ENCODE measurements around the gene RET. TPM values are rescaled to one million over a fixed set of nuclear protein-coding genes. Genes with fewer than 3 reads are reported as not detected.
A peak's percentile ranks its signal among the peaks of the same experiment; 100 is the strongest.

RET gene
- total and polyA plus RNA-seq, 2 of the 8 experiments (the other 6 are each of a cell fraction or from before 2014, with no cell fraction given) = 6.7 to 8.4 TPM

DNA sequence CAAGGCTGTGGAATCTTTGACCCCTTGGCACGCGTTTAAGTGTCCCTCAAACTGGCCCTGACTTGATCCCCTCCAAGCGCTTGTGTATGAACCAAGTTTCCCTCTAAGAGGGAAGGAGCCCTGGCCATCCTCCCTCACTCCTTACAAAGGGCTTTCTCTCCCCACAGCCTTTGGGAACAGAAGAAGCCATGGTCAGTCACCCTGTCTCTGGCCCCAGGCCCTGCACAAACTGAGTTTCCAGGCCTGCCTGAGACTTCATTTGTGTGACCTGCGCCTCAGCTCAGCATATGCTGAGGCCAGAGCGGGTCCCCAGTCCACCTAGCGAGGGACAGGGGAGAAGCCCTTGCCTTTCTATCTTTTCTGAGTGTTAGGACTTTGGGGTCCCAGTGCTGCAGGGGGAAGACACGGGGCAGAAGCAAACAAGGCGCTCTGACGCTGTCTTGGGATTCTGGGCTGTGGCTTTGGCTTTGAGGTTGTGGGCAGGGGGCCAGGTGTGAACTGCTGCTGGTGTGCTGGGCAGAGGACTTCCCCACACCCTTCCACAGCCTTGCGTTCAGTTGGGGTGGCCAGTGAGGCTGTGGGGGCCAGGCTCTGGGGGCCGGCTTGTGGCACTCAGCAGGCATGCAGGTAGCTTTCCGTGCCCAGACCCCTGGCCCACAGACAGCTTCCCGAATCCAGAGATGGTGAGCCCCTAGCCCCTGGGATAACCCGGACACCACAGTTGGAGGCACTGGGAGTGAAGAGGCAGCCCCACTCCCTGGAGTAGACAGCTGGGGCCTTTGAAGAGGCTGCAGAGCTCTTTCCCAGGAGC, 1.5 kb downstream of the RET start:
- Histone ChIP-seq H3K27ac (ENCODE audit: low read depth, low read length) (no peak overlapping the region), H3K9ac (replicated peaks in 1 of 4; ENCODE audit: extremely low read depth in 1 of 4, low read depth in 3 of 4, low read length in 3 of 4) (no peak overlapping the region), H2BK20ac (ENCODE audit: low read length) (no peak overlapping the region), H3K27me3 (replicated peaks in 1 of 4; ENCODE audit: control insufficient read depth in 3 of 4, extremely low read depth in 1 of 4, insufficient read depth in 3 of 4, low read length in 3 of 4) (peaks cover 12 to 37% (median 30%) of the 10 kb centered on the region in 4 experiments), H3K4me1 (replicated peaks in 1 of 4; ENCODE audit: control insufficient read depth in 3 of 4, insufficient read depth in 4 of 4, low read length in 3 of 4) (peaks cover 0 to 10% (median 3%) of the 10 kb centered on the region in 4 experiments; a peak in 3 of 7 replicates), H3K9me3 (ENCODE audit: insufficient read depth in 2 of 2, low read depth in 1 of 2, low read length in 1 of 2) (no peaks in the 10 kb centered on the region), H2AFZ (ENCODE audit: low read length) (no peak overlapping the region), H3K79me1 (ENCODE audit: low read depth, low read length) (peaks cover 2% of the 10 kb centered on the region; the same call in 1 of the 2 replicates), H4K20me1 (replicated peaks in 1 of 2; ENCODE audit: control insufficient read depth in 1 of 2, insufficient read depth in 2 of 2, low read length in 2 of 2) (peaks cover 7 to 10% of the 10 kb centered on the region in 2 experiments), H3K23me2 (ENCODE audit: low read depth, low read length) (peaks cover 11% of the 10 kb centered on the region; the same call in 1 of the 2 replicates), H3K36me3 (ENCODE audit: control insufficient read depth in 2 of 4, insufficient read depth in 4 of 4, low read length in 3 of 4) (no peaks in the 10 kb centered on the region), H2BK120ac (replicated peaks; ENCODE audit: low read depth, low read length) (no peak overlapping the region), H3K4me2 (ENCODE audit: insufficient read depth in 1 of 2, low read depth in 2 of 2, low read length in 2 of 2) (peak overlapping the region; percentile 59 to 91), H3K79me2 (ENCODE audit: control insufficient read depth in 1 of 2, insufficient read depth in 2 of 2, low read length in 2 of 2) (no peaks in the 10 kb centered on the region), H2BK12ac (ENCODE audit: low read depth, low read length) (peak overlapping the region; percentile 33; the same call in 1 of the 2 replicates), H4K5ac (ENCODE audit: insufficient read length, low read depth, low read length) (no peak overlapping the region), H4K91ac (replicated peaks; ENCODE audit: insufficient read length, low read length) (no peak overlapping the region), H2BK15ac (ENCODE audit: low read length) (no peak overlapping the region), H3K4me3 (ENCODE audit: extremely low read depth in 1 of 4, insufficient read depth in 2 of 4, low read depth in 3 of 4, low read length in 4 of 4) (peak overlapping the region in 2 of 4 experiments; percentile 46 to 79; a peak in 2 of 8 replicates), H3K4ac (replicated peaks; ENCODE audit: insufficient read length, low read depth, low read length) (no peak overlapping the region), H4K8ac (ENCODE audit: extremely low read depth, insufficient read depth, low read length) (no peak overlapping the region), H2BK5ac (ENCODE audit: low read depth, low read length) (no peak overlapping the region), H2AK5ac (ENCODE audit: low read depth, low read length) (no peak overlapping the region), H3K23ac (ENCODE audit: insufficient read length) (no peak overlapping the region), H3K56ac (replicated peaks; ENCODE audit: insufficient read length, low read depth, low read length) (no peak overlapping the region), H3K14ac (ENCODE audit: insufficient read length) (no peak overlapping the region), H3K18ac (ENCODE audit: extremely low read depth, low read length) (peak overlapping the region; percentile 32; the same call in 1 of the 2 replicates)
- FAIRE-seq (no peak), DNase-seq (ENCODE audit: low read depth in 1 of 2, low spot score in 2 of 2) (no peak)
- 80% methylated on average over 14 of the region's 14 CpGs; no CpG with 5 or more reads in 1 of the 2 experiments for WGBS, 2 experiments (ENCODE audit: extremely low coverage in 1 of 2, insufficient coverage in 1 of 2, insufficient read length in 1 of 2, insufficient replicate concordance in 2 of 2, low coverage in 1 of 2, low lambda C conversion rate in 2 of 2, missing lambda C conversion rate in 1 of 2)
- ChIA-PET CTCF (ENCODE audit: partially characterized antibody) (interaction anchor here (0.7 to 8.5 kb wide), 49 partner anchors 11 to 325 kb away, joined by 3 to 100 read pairs (median 5); no protein-coding TSS in a partner anchor), POLR2A (ENCODE audit: partially characterized antibody) (interaction anchor here (1.0 to 2.2 kb wide), 3 partner anchors 9 to 296 kb away, joined by 3 to 5 read pairs (median 3); partner anchors contain the start of gene BMS1)
- peak; percentile 13 for TF ChIP-seq EZH2 (IDR thresholded peaks at IDR 0.05; ENCODE audit: low read depth, low read length, severe bottlenecking)
- TF ChIP-seq JUND (IDR thresholded peaks at IDR 0.05; ENCODE audit: low read length) = no peak
- no peak for TF ChIP-seq KDM5A (IDR thresholded peaks at IDR 0.05; ENCODE audit: low read length)
- TF ChIP-seq CBX8 (IDR thresholded peaks at IDR 0.05; ENCODE audit: borderline replicate concordance, low read depth, low read length) = no peak

All from H1 (cell line).